Measurements from ENCODE around the gene BAG5. TPM values are rescaled to one million over a fixed set of nuclear protein-coding genes. Genes with fewer than 3 reads are reported as not detected.

The BAG5 gene
- total and polyA plus RNA-seq, 2 of the 8 experiments (the other 6 are each of a cell fraction or from before 2014, with no cell fraction given), result 7.4 to 29.5 TPM

- H3K4ac ChIP-seq (replicated peaks; ENCODE audit: insufficient read length, low read depth, low read length), result peak overlapping the region; percentile 97
- peaks cover 5 to 20% of the 10 kb centered on the region in 2 experiments; a peak in 3 of 4 replicates for H3K79me2 ChIP-seq (ENCODE audit: control insufficient read depth in 1 of 2, insufficient read depth in 2 of 2, low read length in 2 of 2)
- H3K23ac ChIP-seq (ENCODE audit: insufficient read length), result no peak overlapping the region
- no peak overlapping the region for H2AFZ ChIP-seq (ENCODE audit: low read length)
- H3K56ac ChIP-seq (replicated peaks; ENCODE audit: insufficient read length, low read depth, low read length), result peak overlapping the region; percentile 44
- H3K79me1 ChIP-seq (ENCODE audit: low read depth, low read length), result peaks cover 24% of the 10 kb centered on the region
- H3K9ac ChIP-seq (replicated peaks in 1 of 4; ENCODE audit: extremely low read depth in 1 of 4, low read depth in 3 of 4, low read length in 3 of 4), result peak overlapping the region; percentile 59 to 82 (median 68)
- no peak overlapping the region for H2BK5ac ChIP-seq (ENCODE audit: low read depth, low read length)
- H3K9me3 ChIP-seq (ENCODE audit: insufficient read depth in 2 of 2, low read depth in 1 of 2, low read length in 1 of 2), result no peaks in the 10 kb centered on the region
- peak overlapping the region; percentile 44 for H4K91ac ChIP-seq (replicated peaks; ENCODE audit: insufficient read length, low read length)
- peaks cover 13 to 37% of the 10 kb centered on the region in 2 experiments for H4K20me1 ChIP-seq (replicated peaks in 1 of 2; ENCODE audit: control insufficient read depth in 1 of 2, insufficient read depth in 2 of 2, low read length in 2 of 2)
- peaks cover 0 to 12% (median 10%) of the 10 kb centered on the region in 4 experiments; a peak in 6 of 7 replicates for H3K4me1 ChIP-seq (replicated peaks in 1 of 4; ENCODE audit: control insufficient read depth in 3 of 4, insufficient read depth in 4 of 4, low read length in 3 of 4)
- H2BK20ac ChIP-seq (ENCODE audit: low read length), result no peak overlapping the region
- no peak overlapping the region for H3K14ac ChIP-seq (ENCODE audit: insufficient read length)
- DNase-seq (ENCODE audit: low read depth in 1 of 2, low spot score in 2 of 2), result no peak
- no peak for FAIRE-seq
- H3K27ac ChIP-seq (ENCODE audit: low read depth, low read length), result peak overlapping the region; percentile 59; the same call in 1 of the 2 replicates
- H3K4me2 ChIP-seq (ENCODE audit: insufficient read depth in 1 of 2, low read depth in 2 of 2, low read length in 2 of 2), result peak overlapping the region; percentile 87 to 97
- H2BK120ac ChIP-seq (replicated peaks; ENCODE audit: low read depth, low read length), result no peak overlapping the region
- 54% methylated on average over 42 of the region's 42 CpGs; no CpG with 5 or more reads in 1 of the 2 experiments for WGBS, 2 experiments (ENCODE audit: extremely low coverage in 1 of 2, insufficient coverage in 1 of 2, insufficient read length in 1 of 2, insufficient replicate concordance in 2 of 2, low coverage in 1 of 2, low lambda C conversion rate in 2 of 2, missing lambda C conversion rate in 1 of 2)
- H3K18ac ChIP-seq (ENCODE audit: extremely low read depth, low read length), result no peak overlapping the region
- peaks cover 0 to 10% (median 1%) of the 10 kb centered on the region in 4 experiments; a peak in 3 of 8 replicates for H3K36me3 ChIP-seq (ENCODE audit: control insufficient read depth in 2 of 4, insufficient read depth in 4 of 4, low read length in 3 of 4)
- peaks cover 0 to 7% (median 0%) of the 10 kb centered on the region in 4 experiments; a peak in 2 of 7 replicates for H3K27me3 ChIP-seq (replicated peaks in 1 of 4; ENCODE audit: control insufficient read depth in 3 of 4, extremely low read depth in 1 of 4, insufficient read depth in 3 of 4, low read length in 3 of 4)
- no peak overlapping the region for H2BK15ac ChIP-seq (ENCODE audit: low read length)
- TF ChIP-seq CREB1 (IDR thresholded peaks at IDR 0.05) (no peak), POU5F1 (IDR thresholded peaks at IDR 0.05; ENCODE audit: low read depth, low read length) (no peak), SIX5 (IDR thresholded peaks at IDR 0.05; ENCODE audit: low read depth, low read length) (no peak), KDM5A (IDR thresholded peaks at IDR 0.05; ENCODE audit: low read length) (0 out of 2 replicates have a peak, but pooled peaks have one; percentile 2), SAP30 (IDR thresholded peaks at IDR 0.05; ENCODE audit: insufficient read depth, insufficient replicate concordance, low read length) (peak; percentile 90), HDAC2 (IDR thresholded peaks at IDR 0.05; ENCODE audit: borderline replicate concordance in 1 of 2, low read depth in 2 of 2, low read length in 2 of 2) (no peak)
- POLR2A ChIA-PET (ENCODE audit: partially characterized antibody), result interaction anchor here (0.6 to 29.8 kb wide), 11 partner anchors 11 to 379 kb away, joined by 3 to 844 read pairs (median 3); partner anchors contain the start of genes BAG5, CKB and EIF5
- H2BK12ac ChIP-seq (ENCODE audit: low read depth, low read length), result no peak overlapping the region; the same call in 1 of the 2 replicates
- H4K8ac ChIP-seq (ENCODE audit: extremely low read depth, insufficient read depth, low read length), result peak overlapping the region; percentile 79
- 0 out of 2 replicates have a peak overlapping the region, but pooled peaks have one; percentile 61 for H2AK5ac ChIP-seq (ENCODE audit: low read depth, low read length)
- CTCF ChIA-PET (ENCODE audit: partially characterized antibody), result interaction anchor here (0.6 to 28.8 kb wide), 5 partner anchors 17 to 425 kb away, joined by 3 to 921 read pairs (median 3); partner anchors contain the start of gene CKB
- H3K4me3 ChIP-seq (ENCODE audit: extremely low read depth in 1 of 4, insufficient read depth in 2 of 4, low read depth in 3 of 4, low read length in 4 of 4), result peak overlapping the region; percentile 61 to 97 (median 94)
- H3K23me2 ChIP-seq (ENCODE audit: low read depth, low read length), result peaks cover 8% of the 10 kb centered on the region; the same call in 1 of the 2 replicates
- no peak overlapping the region for H4K5ac ChIP-seq (ENCODE audit: insufficient read length, low read depth, low read length)
These were observed 32.8 kb downstream of the BAG5 start for GRCh38 chr14:103529383-103530365.

Measured in H1 (cell line).